Activated naive CD8-positive, alpha-beta T cell treated with anti-CD3 and anti-CD28 coated beads for 36 hours (primary cell): ENCODE measurements around the gene CHAF1B. TPM values are rescaled to one million over a fixed set of nuclear protein-coding genes. Genes with fewer than 3 reads are reported as not detected.
"Not testable (repeated sequence)": the region's sequence is repeated elsewhere in the genome, so short reads cannot be mapped to it uniquely, and the experiment has no call there.

Source experiments
- DNase-seq: peaks from one replicate; pipeline ENCODE4 v3.0.0; 2021
- H3K27ac Mint-ChIP-seq: one replicate; pipeline ENCODE4 v1.8.0; 2022; ENCODE audit warnings: mild to moderate bottlenecking, moderate library complexity, mixed read lengths
- H3K27me3 Mint-ChIP-seq: one replicate; pipeline ENCODE4 v1.8.0; 2022; ENCODE audit warnings: mild to moderate bottlenecking, mixed read lengths
- H3K36me3 Mint-ChIP-seq: one replicate; pipeline ENCODE4 v1.8.0; 2021; ENCODE audit warnings: mild to moderate bottlenecking, mixed read lengths
- H3K4me1 Mint-ChIP-seq: one replicate; pipeline ENCODE4 v1.8.0; 2021; ENCODE audit warnings: mixed read lengths
- H3K4me3 Mint-ChIP-seq: one replicate; pipeline ENCODE4 v1.8.0; 2022; ENCODE audit warnings: mild to moderate bottlenecking, moderate library complexity, mixed read lengths
- H3K9me3 Mint-ChIP-seq: one replicate; pipeline ENCODE4 v1.8.0; 2022; ENCODE audit warnings: mixed read lengths
- total RNA-seq, 2 experiments: library from RNA; stranded (reverse); gene quantifications; one replicate each; pipeline ENCODE4 v1.2.3, GENCODE V29; 2021

The CHAF1B gene
- total RNA-seq, 2 experiments from 2014 or later, result 35.6 to 38.0 TPM

- H3K4me3 Mint-ChIP-seq, result no peak overlapping the region
- no peaks in the 10 kb centered on the region for H3K27me3 Mint-ChIP-seq
- peaks cover 3% of the 10 kb centered on the region for H3K4me1 Mint-ChIP-seq
- H3K9me3 Mint-ChIP-seq, result no peaks in the 10 kb centered on the region
- H3K27ac Mint-ChIP-seq, result no peak overlapping the region
- H3K36me3 Mint-ChIP-seq, result peaks cover 6% of the 10 kb centered on the region
- DNase-seq, result no peak
Observed at GRCh38 chr21:36377391-36377842, 7.8 kb upstream of the CHAF1B start.

- H3K4me1 Mint-ChIP-seq, result peaks cover 3% of the 10 kb centered on the region
- no peak overlapping the region for H3K4me3 Mint-ChIP-seq
- no peak for DNase-seq
- H3K9me3 Mint-ChIP-seq, result no peaks in the 10 kb centered on the region
- no peak overlapping the region for H3K27ac Mint-ChIP-seq
- peaks cover 1% of the 10 kb centered on the region for H3K36me3 Mint-ChIP-seq
- no peaks in the 10 kb centered on the region for H3K27me3 Mint-ChIP-seq
Observed at GRCh38 chr21:36379251-36379650, 5.9 kb upstream of the CHAF1B start.

GRCh38 chr21:36381841-36382589 lies 3.2 kb upstream of the CHAF1B start:
- H3K9me3 Mint-ChIP-seq, result no peaks in the 10 kb centered on the region
- no peak overlapping the region for H3K4me3 Mint-ChIP-seq
- peaks cover 11% of the 10 kb centered on the region for H3K36me3 Mint-ChIP-seq
- peak overlapping the region; percentile 36 for H3K27ac Mint-ChIP-seq
- peaks cover 13% of the 10 kb centered on the region for H3K4me1 Mint-ChIP-seq
- no peaks in the 10 kb centered on the region for H3K27me3 Mint-ChIP-seq
- no peak for DNase-seq

GRCh38 chr21:36382722-36383121 lies 2.5 kb upstream of the CHAF1B start:
- Mint-ChIP-seq H3K4me1 (peaks cover 17% of the 10 kb centered on the region), H3K36me3 (peaks cover 17% of the 10 kb centered on the region)
- not testable (repeated sequence) for DNase-seq, H3K27ac Mint-ChIP-seq, H3K4me3 Mint-ChIP-seq, H3K9me3 Mint-ChIP-seq, H3K27me3 Mint-ChIP-seq

GRCh38 chr21:36384885-36385232 lies 333 bp upstream of the CHAF1B start:
- no peak for DNase-seq
- Mint-ChIP-seq H3K36me3 (peaks cover 32% of the 10 kb centered on the region), H3K4me3 (peak overlapping the region; percentile 42), H3K27me3 (no peaks in the 10 kb centered on the region), H3K27ac (no peak overlapping the region), H3K9me3 (no peaks in the 10 kb centered on the region), H3K4me1 (peaks cover 17% of the 10 kb centered on the region)

- no peak overlapping the region for H3K27ac Mint-ChIP-seq
- peaks cover 17% of the 10 kb centered on the region for H3K4me1 Mint-ChIP-seq
- H3K9me3 Mint-ChIP-seq, result no peaks in the 10 kb centered on the region
- DNase-seq, result no peak
- H3K27me3 Mint-ChIP-seq, result no peaks in the 10 kb centered on the region
- H3K36me3 Mint-ChIP-seq, result peaks cover 34% of the 10 kb centered on the region
- peak overlapping the region; percentile 80 for H3K4me3 Mint-ChIP-seq
Observed at GRCh38 chr21:36386031-36386642, 945 bp downstream of the CHAF1B start.

- H3K4me3 Mint-ChIP-seq, result no peak overlapping the region
- H3K4me1 Mint-ChIP-seq, result peaks cover 14% of the 10 kb centered on the region
- no peaks in the 10 kb centered on the region for H3K27me3 Mint-ChIP-seq
Observed at GRCh38 chr21:36388096-36388495, 2.9 kb downstream of the CHAF1B start.

GRCh38 chr21:36388835-36389234 lies 3.6 kb downstream of the CHAF1B start:
- Mint-ChIP-seq H3K36me3 (peaks cover 53% of the 10 kb centered on the region), H3K4me3 (no peak overlapping the region), H3K9me3 (peaks cover 4% of the 10 kb centered on the region), H3K27me3 (no peaks in the 10 kb centered on the region), H3K27ac (no peak overlapping the region), H3K4me1 (peaks cover 14% of the 10 kb centered on the region)
- DNase-seq, result no peak

More at GRCh38 chr21:36388096-36388495, 2.9 kb downstream of the CHAF1B start:
- DNase-seq, result no peak
- Mint-ChIP-seq H3K27ac (no peak overlapping the region), H3K9me3 (peaks cover 4% of the 10 kb centered on the region), H3K36me3 (peaks cover 48% of the 10 kb centered on the region)

GRCh38 chr21:36391649-36392048 lies 6.5 kb downstream of the CHAF1B start:
- peaks cover 60% of the 10 kb centered on the region for H3K36me3 Mint-ChIP-seq
- not testable (repeated sequence) for H3K9me3 Mint-ChIP-seq, H3K4me3 Mint-ChIP-seq, H3K27me3 Mint-ChIP-seq, H3K4me1 Mint-ChIP-seq, H3K27ac Mint-ChIP-seq, DNase-seq

GRCh38 chr21:36395353-36396111 lies 10.3 kb downstream of the CHAF1B start:
- Mint-ChIP-seq H3K4me1 (no peaks in the 10 kb centered on the region), H3K27ac (no peak overlapping the region), H3K36me3 (peaks cover 55% of the 10 kb centered on the region), H3K9me3 (peaks cover 4% of the 10 kb centered on the region), H3K4me3 (no peak overlapping the region), H3K27me3 (no peaks in the 10 kb centered on the region)
- no peak for DNase-seq

GRCh38 chr21:36396325-36396724 lies 11.1 kb downstream of the CHAF1B start:
- DNase-seq, result no peak
- no peaks in the 10 kb centered on the region for H3K4me1 Mint-ChIP-seq
- H3K36me3 Mint-ChIP-seq, result peaks cover 57% of the 10 kb centered on the region
- no peaks in the 10 kb centered on the region for H3K27me3 Mint-ChIP-seq
- H3K9me3 Mint-ChIP-seq, result peaks cover 4% of the 10 kb centered on the region
- no peak overlapping the region for H3K27ac Mint-ChIP-seq
- H3K4me3 Mint-ChIP-seq, result no peak overlapping the region

- no peak overlapping the region for H3K4me3 Mint-ChIP-seq
- no peak overlapping the region for H3K27ac Mint-ChIP-seq
- no peak for DNase-seq
- peaks cover 3% of the 10 kb centered on the region for H3K9me3 Mint-ChIP-seq
- no peaks in the 10 kb centered on the region for H3K4me1 Mint-ChIP-seq
- peaks cover 55% of the 10 kb centered on the region for H3K36me3 Mint-ChIP-seq
- no peaks in the 10 kb centered on the region for H3K27me3 Mint-ChIP-seq
Observed at GRCh38 chr21:36396971-36397370, 11.8 kb downstream of the CHAF1B start.

- H3K27ac Mint-ChIP-seq, result no peak overlapping the region
- no peak for DNase-seq
- no peak overlapping the region for H3K4me3 Mint-ChIP-seq
- peaks cover 53% of the 10 kb centered on the region for H3K36me3 Mint-ChIP-seq
- peaks cover 3% of the 10 kb centered on the region for H3K9me3 Mint-ChIP-seq
- no peaks in the 10 kb centered on the region for H3K4me1 Mint-ChIP-seq
- H3K27me3 Mint-ChIP-seq, result no peaks in the 10 kb centered on the region
Observed at GRCh38 chr21:36397606-36398005, 12.4 kb downstream of the CHAF1B start.

- H3K36me3 Mint-ChIP-seq, result peaks cover 42% of the 10 kb centered on the region
- H3K4me1 Mint-ChIP-seq, H3K9me3 Mint-ChIP-seq, H3K4me3 Mint-ChIP-seq, DNase-seq, H3K27me3 Mint-ChIP-seq, H3K27ac Mint-ChIP-seq: not testable (repeated sequence)
Observed at GRCh38 chr21:36399736-36400135, 14.5 kb downstream of the CHAF1B start.

GRCh38 chr21:36400719-36401118 lies 15.5 kb downstream of the CHAF1B start:
- Mint-ChIP-seq H3K36me3 (peaks cover 45% of the 10 kb centered on the region), H3K27me3 (no peaks in the 10 kb centered on the region), H3K4me3 (no peak overlapping the region), H3K27ac (no peak overlapping the region), H3K4me1 (no peaks in the 10 kb centered on the region), H3K9me3 (no peaks in the 10 kb centered on the region)
- no peak for DNase-seq
